Stimulated activated CD4-positive, alpha-beta T cell treated with anti-CD3 and anti-CD28 coated beads, Interleukin-4, amount 100 ng/mL, for 24 hours (primary cell): ENCODE data around the gene SSR2.
A peak's percentile ranks its signal among the peaks of the same experiment; 100 is the strongest.
"Not testable (repeated sequence)": the region's sequence is repeated elsewhere in the genome, so short reads cannot be mapped to it uniquely, and the experiment has no call there.

Experiments used
- DNase-seq: peaks from one replicate; pipeline ENCODE4 v3.0.0-alpha.2; 2020

The SSR2 gene

DNA sequence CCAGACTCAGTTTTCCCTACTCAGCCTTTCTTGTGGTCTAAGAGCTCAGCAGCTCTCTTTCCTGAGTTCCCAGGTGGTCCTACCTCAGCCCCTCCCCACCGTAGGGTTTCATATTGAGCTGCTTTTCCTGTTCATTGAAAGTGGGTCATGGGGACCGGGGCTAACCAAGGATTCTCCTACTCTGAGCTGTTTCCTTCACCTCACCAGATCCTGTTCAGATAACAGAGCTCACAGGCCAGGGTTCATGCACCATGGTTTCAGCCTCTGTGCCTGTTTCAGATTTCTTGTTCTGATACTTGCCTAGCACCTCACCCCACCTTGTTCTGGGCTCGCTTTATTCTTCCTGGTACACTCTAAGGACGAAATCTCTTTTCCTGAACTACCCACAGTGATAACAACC, 24.3 kb upstream of the SSR2 start:
- DNase-seq, result no peak

DNA sequence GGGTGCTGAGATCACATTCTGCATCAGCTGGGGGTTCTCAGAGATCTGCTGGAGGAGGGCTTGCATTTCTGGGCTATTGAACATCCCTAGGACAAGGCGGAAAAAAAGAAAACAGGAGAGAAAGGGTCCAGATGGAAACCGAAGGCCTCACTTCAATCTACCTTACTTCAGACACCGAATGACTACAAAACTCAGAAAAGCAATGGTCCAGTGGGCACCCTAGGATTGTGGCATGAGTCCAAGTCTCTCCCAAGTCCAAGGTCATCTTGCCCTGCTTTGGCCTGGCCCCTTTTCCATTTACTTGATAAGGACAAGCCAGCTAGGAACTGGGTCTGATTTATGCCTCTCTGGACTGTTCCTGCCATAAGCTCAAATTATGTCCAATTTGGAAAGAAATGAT, 22.1 kb upstream of the SSR2 start:
- no peak for DNase-seq

DNA sequence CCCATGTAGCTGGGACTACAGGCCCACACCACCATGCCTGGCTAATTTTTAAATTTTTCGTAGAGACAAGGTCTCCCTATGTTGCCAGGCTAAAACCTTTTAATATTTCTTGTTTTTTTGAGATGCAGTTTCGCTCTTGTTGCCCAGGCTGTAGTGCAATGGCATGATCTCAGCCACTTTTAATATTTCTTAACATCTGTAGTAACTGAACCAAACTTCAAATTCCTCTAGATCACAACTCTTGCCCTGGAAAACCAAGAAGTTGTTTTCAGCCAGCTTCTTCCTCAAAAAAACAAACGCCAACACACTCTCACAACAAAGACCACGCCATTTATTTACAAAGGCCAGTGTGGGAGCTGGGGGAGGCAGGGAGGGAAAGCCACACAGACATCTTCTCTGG, 14.2 kb upstream of the SSR2 start:
- not testable (repeated sequence) for DNase-seq

DNA sequence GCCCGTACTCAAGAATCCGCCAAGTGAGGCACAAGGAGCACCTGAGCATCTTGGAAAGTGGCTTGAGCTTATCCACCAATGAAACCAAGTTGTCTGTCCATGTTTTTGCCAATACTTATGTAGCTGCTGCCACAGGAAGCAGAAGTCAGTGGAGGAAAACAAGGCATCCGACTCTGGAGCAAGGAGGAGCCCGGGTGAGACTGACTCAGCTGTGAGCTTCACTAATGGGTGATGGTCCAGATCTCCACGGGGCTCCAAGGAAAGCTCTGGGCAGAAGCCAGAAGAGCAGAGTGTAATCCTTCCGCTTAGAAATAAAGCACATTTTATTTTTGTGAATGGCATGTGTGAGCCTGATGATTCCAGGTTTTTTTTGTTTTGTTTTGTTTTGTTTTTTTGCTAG, 12.3 kb upstream of the SSR2 start:
- no peak for DNase-seq

DNA sequence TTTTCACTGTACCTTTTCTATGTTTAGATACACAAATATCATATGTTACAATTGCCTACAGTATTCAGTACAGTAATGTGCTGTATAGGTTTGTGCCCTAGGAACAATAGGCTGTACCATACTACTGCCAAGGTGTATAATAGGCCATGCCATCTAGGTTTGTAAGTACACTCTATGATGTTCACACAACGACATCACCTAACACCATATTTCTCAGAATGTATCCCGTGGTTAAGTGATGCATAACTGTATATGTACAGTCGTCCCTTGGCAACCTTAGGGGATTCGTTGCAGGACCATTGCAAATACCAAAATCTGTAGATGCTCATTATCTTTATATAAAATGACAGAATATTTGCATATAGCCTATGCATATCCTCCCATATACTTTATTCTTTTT, 5.8 kb upstream of the SSR2 start:
- DNase-seq, result no peak

DNA sequence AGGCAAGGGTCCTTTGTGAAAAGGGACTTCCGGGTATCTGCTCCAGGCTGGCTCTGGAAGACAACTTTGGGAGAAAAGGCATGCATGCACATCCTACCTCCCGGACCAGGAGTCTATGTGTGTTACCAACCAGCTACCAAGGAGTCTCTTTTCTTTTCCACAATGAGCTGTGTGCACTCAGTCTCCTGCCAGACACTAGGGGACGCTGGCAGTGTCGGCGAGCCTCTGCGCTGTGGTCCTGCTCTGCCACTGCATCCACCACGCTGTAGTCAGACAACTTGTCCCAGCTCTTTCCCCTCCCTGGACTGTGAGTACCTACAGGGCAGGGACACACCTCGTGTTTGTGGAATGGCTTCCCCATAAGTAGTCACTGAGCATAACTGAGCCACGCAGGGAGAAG, 5.1 kb upstream of the SSR2 start:
- DNase-seq, result peak; percentile 18

DNA sequence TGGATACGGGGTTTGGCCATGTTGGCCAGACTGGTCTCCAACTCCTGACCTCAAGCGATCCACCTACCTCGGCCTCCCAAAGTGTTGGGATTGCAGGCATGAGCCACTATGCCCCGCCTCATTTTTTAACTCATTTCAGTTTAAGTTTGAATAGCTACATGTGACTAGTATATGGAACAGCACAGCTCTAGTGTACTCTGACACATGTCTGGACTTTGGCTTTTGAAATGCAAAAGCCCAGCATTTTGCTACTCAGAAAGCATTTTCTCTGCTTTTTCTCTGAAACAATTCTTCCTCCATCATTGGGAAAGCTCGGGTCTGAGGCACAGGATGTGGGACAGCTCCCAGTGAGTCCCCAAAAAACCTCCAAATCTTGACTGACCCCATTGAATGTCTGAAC, 4.0 kb upstream of the SSR2 start:
- DNase-seq, result no peak

DNA sequence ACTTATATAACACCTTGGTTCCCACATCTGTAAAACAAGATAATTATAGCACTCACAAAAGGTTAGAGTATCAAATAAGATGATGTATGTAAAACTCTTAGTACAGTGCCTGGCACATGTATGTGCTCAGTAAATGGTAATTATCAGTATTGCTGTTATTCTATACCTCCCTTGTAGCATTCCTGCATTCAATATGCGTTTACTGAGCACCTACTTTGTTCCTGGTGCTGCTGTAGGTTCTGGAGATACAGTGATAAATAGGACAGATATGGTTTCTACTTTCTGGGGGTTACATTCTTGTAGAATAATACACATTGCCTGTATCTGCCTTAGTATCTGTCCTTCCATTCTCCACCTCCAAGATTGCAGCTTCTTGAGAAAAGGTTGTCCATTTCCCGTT, 1.2 kb upstream of the SSR2 start:
- no peak for DNase-seq

DNA sequence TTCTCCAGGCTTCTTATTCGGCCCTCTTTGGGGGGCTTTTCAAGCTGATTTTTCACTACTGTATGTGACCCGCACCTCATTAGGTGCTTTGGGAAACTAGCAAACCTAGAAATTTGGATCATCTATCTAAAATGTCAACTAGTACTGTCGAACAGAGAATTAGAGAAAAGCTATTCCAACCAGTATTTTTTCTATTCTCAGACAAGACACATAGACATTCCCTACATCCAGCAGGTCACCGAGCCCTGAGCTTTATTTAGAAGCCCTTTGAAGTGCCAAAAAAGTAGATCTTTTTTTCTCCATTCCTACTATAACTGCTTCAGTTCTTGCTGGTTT, 310 bp upstream of the SSR2 start:
- DNase-seq, result no peak

DNA sequence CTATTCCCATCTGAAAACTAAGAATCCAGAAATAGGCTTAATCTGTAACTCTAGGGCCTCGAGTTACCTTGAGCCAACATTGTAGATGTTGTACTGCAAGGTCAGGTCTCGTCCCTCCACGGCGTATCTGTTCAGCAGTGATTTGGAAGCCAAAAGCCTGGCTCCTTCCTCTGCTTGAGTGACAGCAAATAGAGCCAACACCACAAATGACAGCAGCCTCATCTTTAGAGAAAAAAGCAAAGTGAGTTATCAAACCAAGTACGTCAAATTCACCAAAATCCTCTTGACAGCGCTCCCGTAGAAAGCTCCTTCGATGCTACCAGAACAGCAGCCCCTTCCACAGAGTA, 832 bp downstream of the SSR2 start:
- no peak for DNase-seq

DNA sequence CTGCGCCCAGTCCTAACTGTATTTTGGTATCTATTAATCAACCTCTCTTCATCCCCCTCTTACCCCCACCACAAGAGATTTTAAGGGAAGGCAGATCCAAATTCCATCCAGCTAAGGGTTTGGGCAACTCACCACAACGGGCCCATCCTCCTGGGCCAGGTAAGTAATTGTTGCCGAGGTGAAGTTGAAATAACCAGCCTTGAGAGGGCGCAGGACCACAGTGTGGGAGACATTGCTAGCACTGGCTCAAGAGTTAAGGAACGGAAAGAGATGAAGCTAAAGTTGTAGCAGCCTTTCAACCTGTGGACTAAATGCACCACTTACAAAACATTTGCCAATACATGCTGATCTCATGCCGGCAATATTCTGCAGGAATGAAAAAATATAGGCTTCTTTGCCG, 5.9 kb downstream of the SSR2 start:
- DNase-seq, result no peak

DNA sequence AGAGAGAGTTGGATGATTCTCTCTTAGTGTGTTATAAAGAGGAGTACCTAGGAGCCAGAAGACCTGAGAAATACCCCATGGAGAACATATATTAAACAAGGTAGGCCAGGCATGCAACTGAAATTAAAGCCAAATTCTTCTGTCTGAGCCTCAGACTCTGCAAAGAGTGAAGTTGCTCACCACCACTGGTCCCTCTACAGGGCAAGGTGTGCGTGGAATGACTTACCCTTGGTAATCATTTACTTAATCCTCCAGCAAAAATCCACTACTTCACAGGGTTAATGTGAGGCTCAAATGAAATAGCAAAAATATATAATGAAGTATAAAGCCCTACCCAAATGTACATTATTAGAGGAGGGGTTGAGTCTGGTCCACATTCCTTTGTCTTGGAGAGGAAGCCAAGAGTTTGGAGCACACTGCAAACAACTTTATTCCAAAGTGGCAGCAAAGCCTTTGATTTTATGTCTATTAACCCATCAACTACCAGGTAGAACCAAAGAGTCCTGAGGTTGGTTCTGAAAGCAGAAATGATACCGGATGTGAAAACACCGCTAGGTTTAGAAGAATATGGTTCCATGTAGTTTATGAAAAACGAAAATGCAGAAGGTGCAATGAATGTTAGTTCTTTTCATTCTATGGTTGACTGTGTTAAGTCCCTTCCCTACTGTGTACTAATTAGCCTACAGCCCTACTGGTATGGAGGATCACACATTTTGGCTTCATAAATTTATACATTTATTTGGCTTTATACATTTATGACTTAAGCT, 8.5 kb downstream of the SSR2 start:
- DNase-seq, result no peak

DNA sequence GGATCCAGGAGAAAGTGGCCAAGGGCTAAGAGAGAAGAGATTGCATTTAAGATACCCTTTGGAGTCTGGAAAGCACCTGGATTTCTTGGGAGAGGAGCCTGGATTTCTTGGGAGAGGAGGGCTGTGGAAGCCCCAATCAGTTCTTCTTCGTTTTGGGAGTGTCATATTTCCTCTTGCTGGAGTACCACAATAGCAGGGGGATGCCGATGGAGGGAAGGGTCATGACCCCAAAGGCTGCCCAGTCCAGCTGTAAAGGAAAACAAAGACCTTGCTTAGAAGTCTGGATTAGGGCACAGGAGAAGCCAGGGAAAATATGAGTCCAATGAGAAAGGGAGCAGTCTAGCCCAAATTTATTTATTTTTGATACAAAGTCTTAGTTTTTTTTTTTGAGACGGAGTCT, 11.3 kb downstream of the SSR2 start:
- no peak for DNase-seq

DNA sequence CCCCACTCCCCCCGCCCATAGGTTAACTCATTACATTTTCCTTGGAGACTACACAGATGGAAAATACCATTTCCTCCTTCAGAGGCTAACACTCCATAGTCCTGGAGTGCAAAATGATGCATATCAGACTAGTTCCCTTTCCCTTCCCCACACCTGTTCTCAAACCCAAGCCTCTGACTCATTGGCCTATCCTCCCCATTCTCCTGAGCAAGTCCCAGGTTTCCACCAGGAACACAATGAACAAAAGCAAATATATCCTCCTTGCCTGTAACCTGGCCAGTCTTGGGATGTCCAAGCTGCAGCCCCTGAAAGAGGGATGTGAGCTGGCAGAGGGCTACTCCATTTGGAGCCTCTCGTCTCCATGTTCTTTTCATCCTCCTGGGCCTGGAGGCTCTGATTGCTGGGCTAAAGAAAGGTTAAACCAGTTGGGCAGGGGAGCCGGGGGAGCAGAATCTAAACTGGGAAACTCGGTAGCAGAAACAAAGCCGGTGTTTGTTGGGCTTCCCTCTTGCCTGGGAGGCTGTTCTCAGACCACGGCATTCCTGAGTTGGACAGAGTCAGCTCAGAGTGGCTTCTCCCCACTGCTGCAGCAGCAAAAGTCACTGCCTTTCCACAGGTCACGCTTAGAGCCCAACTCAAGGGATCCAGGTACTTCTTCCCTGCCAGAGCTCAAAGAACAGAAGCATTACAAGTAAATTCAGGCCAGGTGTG, 13.9 kb downstream of the SSR2 start:
- DNase-seq, result no peak

DNA sequence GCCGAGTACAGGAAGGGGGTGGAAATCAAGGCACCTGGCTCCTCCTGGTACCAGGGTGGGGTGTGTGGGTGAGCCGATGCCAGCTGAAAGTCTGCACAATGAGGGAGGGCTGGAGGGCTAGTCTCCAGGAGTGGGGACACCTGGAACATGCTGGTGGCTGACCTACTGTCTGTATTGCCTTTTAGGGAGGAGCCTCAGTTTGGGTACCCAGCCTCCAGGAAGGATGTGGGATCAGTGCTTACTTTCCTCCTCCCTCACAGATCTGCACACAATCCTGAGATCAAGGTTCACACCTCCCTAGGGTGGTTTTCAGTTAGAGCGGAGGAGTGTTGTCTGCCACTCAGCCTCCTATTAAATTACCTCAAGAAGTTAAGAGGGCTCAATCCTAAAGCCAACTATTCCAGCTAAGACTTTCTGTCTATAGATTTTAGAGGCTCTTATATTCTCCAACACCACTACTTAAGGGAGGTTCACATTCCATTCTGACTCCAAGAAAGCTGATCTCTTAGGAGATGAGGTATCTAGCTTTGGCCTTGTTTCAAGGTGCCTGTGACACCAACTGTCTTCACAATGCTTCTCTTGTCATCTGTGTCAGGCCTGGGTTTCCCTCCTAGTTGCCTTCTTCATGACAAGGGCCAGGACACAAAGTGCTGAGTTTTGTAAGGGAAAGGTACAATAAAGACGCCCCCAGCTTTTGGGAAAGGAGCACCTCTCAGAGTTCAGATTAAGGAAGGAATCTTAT, 15.7 kb downstream of the SSR2 start:
- DNase-seq, result peak; percentile 16

DNA sequence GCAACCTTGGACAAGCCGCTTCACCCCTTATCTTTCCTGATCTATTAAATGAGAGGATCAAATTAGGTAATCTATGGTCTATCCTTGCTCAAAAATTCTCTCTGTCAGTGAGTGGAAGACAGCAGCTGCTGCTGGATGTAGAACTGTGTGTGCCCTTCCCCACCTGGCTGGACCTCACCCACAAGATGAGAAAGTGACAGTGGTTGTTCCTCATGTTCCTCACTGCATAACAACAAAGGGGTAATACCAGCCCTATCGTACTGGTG, 16.9 kb downstream of the SSR2 start:
- DNase-seq, result no peak

DNA sequence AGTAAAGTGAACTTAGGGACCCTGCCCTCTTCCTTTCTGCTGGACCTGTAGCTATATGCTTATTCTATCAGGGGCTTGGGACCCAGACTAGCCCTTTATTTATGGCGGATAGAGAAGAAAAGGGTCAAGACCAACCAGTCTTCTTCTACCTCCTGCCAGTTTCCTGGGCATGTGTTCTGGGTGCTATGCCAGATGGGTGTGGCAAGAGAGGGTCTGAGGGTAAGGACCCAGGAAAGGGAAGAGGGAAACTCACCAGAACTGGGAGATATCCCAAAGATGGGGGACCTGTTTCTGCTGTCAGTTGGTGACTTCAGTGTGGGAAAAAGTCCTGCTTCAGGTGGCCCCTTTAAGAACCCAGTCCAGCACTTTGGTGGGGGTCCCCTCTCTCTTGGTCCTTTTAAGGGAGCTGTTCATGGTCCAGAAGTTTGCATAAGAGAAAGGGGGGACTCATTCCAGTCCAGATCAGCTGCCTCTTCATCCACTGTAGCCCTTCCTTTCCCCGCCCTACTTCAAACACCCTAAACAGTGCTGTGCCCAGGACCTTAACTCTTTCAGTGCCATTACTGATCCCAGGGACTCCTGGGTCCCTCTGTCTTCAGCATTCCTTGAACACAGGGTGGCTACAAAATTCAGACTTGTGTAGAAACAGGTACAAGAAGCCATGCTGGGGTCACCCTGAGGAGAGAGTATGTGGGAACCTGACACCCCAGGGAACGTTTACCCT, 18.4 kb downstream of the SSR2 start:
- no peak for DNase-seq

DNA sequence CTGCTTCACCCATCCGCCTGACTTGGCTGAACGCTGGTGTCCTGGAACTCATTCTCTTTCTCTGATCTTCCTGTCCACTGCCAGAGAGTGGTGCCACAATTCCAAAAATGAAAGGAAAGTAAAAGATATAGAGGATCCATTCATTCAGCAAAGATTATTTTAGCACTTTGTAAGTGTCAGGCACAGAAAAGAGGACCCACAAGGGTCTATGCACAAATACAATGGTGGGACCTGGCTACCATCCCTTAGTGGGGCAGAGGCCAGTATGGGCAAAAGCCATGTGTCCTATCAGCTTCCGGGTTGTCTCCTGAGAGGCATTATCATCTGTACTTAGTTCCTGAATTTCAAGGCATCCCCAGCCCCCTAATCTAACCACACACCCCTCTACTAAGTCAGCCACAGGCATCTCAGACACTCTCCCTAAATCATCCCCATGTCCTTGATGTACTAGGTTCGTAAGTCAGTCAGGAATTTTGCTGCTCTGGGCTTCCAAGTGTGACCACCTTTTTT, 19.0 kb downstream of the SSR2 start:
- DNase-seq, result no peak

DNA sequence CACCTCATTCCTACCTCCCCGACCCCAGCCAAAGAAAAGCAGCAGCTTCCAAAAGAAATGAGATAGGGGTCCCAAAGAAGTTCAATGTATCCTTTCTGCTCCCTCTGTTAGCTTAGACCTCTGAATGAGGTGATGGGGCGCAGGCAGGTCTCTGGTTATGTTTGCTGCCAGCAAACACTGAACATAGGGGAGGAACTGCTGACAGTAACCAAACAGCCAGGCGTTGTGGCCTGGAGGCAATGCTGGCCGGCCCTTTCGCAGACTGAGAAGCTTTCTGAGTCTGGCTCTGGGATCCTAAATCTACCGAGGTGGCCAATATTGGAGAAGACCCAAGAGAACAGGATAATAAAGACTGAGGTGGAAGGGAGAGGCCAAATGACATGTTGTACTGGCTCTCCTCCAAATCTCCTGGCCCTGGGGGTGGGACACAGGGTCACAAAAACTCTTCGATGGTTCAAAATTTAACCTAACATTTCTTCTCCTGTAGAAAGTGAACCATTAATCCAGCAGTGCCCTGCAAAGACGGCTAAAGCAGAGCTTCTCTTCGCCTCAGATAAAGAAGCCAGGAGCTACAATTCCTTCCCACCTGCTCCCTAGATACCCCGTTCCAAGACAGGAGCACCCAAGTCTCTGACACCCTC, 19.6 kb downstream of the SSR2 start:
- DNase-seq, result no peak

DNA sequence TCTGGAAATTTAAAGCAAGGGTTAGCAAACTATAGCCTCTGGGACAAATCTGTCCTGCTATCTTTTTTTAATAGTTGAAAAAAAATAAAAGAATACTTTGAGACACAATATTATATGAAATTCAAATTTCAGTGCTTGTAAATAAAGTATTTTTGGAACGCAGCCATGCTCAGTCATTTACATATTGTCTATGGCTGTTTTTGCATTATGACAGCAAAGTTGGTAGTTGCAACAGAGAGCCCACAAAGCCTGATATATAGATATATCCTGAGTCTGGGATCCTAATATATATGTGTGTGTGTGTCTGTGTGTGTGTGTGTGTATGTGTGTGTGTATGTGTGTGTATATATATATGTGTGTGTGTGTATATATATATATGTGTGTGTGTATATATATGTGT, 20.8 kb downstream of the SSR2 start:
- DNase-seq, result no peak

DNA sequence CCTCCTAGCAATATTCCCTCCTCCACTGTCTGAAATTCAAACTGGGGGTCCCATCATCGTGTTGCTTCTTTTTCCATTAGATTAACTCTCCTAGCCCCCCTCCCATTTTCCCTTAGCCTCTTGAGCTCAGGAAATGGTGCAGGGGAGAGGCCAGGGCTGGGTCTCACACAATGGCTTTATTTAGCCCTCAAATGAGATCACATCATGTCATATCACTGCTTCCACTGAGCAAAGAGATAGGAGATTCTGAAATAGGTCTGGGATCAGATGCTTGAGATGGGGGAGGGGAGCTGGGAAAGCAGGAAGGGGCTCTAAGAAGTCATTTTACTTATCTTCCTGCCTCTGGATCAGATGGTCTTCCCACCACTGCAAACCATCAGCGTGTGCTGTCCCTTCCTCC, 24.6 kb downstream of the SSR2 start:
- no peak for DNase-seq

DNA sequence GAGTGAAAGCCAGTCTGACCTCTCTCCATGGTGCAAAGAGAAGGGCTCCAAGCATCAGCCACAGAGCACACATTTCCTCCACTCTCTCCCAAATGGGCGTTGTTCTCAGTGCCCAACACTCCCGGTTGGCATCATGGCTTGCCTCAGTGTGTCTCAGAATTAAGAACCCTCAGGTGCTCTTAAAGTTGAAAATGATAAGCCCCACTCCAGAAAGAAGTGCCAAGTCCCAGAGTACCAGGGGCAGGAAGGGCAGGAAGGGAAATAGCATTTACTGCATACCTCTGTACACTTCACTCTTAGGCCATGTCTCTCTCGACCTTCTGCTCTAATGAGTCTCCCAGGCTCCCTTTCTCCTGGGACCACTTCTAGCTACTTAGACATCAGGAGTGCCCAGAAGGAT, 27.2 kb downstream of the SSR2 start:
- DNase-seq, result no peak

DNA sequence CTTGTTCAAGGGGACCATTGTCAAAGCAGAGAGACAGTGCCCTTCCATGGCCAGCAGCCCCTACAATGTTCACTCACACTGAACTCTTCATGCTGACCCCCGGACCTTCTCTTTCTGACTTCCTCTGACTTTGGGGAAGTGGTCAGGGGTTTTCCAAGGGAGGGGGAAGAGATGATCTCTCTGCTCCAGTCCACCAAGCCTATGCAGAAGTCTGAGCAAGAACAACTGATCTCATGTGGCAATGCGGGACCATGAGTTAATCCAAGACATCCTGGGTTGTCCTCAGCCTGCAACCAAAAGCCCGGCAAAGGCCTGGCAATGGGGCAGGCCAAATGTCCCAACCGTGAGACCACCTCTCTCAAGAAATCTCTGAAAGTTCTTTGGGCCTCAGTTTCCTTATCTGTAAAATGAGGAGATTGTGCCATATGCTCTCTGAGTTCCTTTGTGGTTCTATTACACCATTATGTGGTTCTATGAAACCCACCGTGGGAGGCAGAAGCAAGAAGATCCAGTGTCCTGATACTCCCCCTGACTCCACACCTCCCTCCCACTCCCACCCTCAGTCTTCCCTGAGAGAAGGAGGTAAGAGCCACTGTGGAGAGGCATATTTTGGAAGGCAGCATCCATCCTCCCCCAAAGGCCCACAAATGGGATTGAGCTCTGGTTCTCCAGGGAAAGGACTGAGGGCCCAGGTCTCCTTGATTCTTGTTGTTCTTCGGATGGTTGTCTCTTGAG, 30.6 kb downstream of the SSR2 start:
- DNase-seq, result no peak
